ENCODE measurements around the gene PRR15L.
"Not testable (repeated sequence)": the region's sequence is repeated elsewhere in the genome, so short reads cannot be mapped to it uniquely, and the experiment has no call there.

The PRR15L gene

DNA sequence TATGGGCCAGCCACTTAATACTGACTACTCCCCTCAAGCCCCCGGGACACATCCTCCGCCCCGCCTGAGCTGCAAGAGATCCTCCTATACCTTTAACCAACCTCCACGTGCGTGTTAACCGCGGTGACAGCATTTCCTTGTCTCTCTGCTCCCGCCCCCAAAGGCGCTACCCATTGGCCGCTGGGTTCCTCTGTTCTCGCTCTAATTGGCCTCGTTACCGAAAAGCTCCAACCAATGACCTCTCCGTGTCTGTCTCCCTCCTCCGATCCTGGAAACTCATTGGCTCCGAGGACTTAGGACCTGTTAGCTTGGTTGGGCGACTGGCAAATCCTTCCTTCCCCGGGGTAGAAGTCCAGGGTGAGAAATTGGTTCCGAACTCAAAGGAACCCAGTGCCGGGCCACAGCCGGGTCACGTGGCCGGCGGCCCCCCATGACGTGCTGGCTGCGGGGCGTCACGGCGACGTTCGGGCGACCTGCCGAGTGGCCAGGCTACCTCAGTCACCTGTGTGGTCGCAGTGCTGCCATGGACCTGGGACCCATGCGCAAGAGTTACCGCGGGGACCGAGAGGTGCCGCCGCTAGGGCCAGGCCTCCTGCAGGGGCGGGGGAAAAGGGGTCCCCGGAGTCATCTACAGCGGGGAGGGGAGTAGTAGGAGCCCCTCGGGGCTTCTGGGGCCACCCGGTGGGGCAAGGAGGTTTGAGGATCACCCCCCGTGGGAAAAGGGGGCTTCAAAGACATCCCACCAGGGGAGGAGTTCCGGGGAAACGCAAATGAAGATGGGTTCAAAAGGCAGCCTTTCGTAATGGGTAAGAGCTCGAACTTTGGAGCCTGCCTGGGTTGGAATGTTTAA lies 16.2 kb downstream of the PRR15L start, which contains the start of gene PNPO:
Gene PNPO (plus strand): TSS at position 326 of the 850 bp plus-strand sequence. CDS start 105 bp downstream, at position 431.
- DNase-seq (ENCODE audit: low read depth in 2 of 3, low spot score in 1 of 3): peak; percentile 93 to 94 (median 94)

DNA sequence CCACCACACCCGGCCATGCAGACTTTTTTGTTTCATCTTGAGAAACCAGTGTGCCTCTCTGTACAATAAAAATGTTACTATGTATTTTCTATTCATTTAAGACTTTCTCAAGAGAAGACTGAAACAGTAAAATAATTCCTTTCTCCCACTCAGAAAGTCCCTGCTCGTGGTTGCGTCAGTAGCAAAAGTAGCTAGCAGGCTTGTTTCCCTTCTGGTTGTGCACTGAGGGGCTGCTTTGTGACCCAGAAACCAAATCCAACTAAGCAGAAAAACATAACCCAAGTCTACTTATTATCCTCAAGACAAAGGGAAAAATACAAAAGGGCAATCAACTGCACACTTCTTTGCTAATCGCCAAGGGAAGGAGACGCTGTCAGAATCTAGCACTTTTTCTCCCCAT lies 19.7 kb downstream of the PRR15L start:
- DNase-seq (ENCODE audit: low read depth in 2 of 3, low spot score in 1 of 3): no peak

GRCh38 chr17:47935961-47936360 lies 21.7 kb downstream of the PRR15L start:
- no peak for DNase-seq (ENCODE audit: low read depth in 2 of 3, low spot score in 1 of 3)

DNA sequence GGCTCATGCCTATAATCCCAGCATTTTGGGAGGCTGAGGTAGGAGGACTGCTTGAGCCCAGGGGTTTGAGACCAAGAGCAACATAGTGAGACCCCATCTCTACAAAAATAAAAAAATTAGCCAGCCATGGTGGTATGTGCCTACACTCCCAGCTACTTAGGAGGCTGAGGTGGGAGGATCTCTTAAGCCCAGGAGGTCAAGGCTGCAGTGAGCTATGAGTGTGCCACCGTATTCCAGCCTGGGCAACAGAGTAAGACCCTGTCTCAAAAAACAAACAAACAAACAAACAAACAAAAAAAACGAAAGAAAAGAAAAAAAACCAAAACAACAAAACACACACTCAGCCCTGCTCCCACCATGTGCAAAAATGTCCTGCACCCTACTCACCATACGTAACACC lies 22.2 kb downstream of the PRR15L start:
- DNase-seq (ENCODE audit: low read depth in 2 of 3, low spot score in 1 of 3): not testable (repeated sequence)

GRCh38 chr17:47934856-47935255 lies 22.8 kb downstream of the PRR15L start:
- DNase-seq (ENCODE audit: low read depth in 2 of 3, low spot score in 1 of 3): no peak

DNA sequence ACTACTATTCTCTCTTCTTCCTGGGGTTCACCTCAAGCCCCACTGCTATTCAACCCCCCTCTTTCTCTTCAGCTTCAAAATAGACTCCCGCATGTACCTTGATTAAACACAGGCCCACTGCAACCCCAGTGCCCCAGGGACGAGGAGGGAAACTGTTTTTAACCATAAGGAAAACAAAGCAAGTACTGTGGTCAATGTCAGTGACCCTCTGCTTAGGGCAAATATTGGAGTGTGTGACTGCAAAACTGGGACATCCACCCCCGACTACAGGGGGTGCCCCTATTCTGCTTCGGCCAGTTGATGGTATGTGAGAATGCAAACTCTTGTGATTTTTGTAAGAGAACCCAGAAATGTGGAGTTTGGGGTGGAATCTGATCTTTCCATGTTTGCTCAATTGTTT lies 25.8 kb downstream of the PRR15L start:
- no peak for DNase-seq (ENCODE audit: low read depth in 2 of 3, low spot score in 1 of 3)

- no peak for DNase-seq (ENCODE audit: low read depth in 2 of 3, low spot score in 1 of 3)
Measured at GRCh38 chr17:47929218-47930000, 28.3 kb downstream of the PRR15L start.

- no peak for DNase-seq (ENCODE audit: low read depth in 2 of 3, low spot score in 1 of 3)
Measured at GRCh38 chr17:47928415-47928814, 29.3 kb downstream of the PRR15L start.

- DNase-seq (ENCODE audit: low read depth in 2 of 3, low spot score in 1 of 3): no peak
Measured at GRCh38 chr17:47927821-47928400, 29.8 kb downstream of the PRR15L start.

- DNase-seq (ENCODE audit: low read depth in 2 of 3, low spot score in 1 of 3): no peak
Measured at GRCh38 chr17:47925678-47925988, 32.0 kb downstream of the PRR15L start.

DNA sequence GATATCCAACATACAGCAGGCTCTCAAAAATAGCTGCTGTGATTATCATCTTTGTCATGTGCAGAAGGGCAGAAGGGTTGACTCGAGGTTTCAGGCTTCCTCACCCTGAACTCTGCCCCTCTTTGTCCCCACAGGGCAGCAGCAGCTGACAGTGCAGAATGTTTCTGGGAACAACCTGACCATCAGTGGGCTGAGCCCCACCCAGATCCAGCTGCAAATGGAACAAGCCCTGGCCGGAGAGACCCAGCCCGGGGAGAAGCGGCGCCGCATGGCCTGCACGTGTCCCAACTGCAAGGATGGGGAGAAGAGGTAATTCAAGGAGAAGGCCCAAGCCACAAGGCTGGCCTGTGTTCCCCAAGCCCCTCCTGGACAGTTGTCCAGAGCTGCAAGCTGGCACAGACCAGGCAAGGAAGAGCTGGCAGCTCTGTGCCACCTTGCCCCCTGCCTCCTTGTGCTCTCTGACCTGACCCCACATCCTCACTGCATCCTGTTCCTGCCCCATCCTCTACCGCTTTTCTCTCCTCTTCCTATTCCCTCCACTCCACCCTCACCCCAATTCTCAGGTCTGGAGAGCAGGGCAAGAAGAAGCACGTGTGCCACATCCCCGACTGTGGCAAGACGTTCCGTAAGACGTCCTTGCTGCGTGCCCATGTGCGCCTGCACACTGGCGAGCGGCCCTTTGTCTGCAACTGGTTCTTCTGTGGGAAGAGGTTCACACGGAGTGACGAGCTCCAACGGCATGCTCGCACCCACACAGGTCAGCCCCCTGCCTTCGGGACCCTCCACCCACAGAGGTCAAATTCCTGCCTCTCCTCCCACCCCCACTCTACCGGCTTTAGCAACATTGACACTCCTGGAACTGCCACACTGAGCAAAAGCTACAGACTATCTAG lies 32.7 kb downstream of the PRR15L start:
- DNase-seq (ENCODE audit: low read depth in 2 of 3, low spot score in 1 of 3): no peak

GRCh38 chr17:47919889-47920288 lies 37.8 kb downstream of the PRR15L start:
- not testable (repeated sequence) for DNase-seq (ENCODE audit: low read depth in 2 of 3, low spot score in 1 of 3)

GRCh38 chr17:47918991-47919390 lies 38.7 kb downstream of the PRR15L start:
- no peak for DNase-seq (ENCODE audit: low read depth in 2 of 3, low spot score in 1 of 3)

DNA sequence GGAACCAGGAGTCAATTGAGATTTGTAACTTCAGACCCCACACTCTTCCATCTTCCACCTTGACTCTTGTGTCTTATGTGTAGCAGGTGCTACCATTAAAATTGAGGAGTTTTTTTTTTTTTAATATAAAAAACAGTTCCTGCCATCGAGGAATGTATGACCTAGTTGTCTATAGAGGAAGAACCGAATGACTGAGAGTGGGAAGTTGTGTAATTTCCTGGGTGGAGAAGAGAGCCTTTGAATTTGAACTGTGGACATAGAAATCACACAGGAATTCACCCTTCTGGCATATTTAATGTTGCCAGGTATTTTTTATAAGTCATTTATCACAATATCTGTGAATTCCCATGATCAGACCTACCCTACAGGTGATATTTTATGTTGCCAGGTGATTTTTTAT lies 39.7 kb downstream of the PRR15L start:
- DNase-seq (ENCODE audit: low read depth in 2 of 3, low spot score in 1 of 3): no peak

GRCh38 chr17:47917581-47917980 lies 40.1 kb downstream of the PRR15L start:
- DNase-seq (ENCODE audit: low read depth in 2 of 3, low spot score in 1 of 3): no peak

DNA sequence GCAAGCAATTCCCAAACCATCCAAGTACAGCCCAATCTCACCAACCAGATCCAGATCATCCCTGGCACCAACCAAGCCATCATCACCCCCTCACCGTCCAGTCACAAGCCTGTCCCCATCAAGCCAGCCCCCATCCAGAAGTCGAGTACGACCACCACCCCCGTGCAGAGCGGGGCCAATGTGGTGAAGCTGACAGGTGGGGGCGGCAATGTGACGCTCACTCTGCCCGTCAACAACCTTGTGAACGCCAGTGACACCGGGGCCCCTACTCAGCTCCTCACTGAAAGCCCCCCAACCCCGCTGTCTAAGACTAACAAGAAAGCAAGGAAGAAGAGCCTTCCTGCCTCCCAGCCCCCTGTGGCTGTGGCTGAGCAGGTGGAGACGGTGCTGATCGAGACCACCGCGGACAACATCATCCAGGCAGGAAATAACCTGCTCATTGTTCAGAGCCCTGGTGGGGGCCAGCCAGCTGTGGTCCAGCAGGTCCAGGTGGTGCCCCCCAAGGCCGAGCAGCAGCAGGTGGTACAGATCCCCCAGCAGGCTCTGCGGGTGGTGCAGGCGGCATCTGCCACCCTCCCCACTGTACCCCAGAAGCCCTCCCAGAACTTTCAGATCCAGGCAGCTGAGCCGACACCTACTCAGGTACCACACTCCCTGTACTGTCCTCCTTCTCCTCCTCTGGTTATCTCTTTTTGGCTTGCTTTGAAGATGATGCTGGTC lies 41.0 kb downstream of the PRR15L start:
- DNase-seq (ENCODE audit: low read depth in 2 of 3, low spot score in 1 of 3): no peak

GRCh38 chr17:47915776-47916398 lies 41.8 kb downstream of the PRR15L start:
- DNase-seq (ENCODE audit: low read depth in 2 of 3, low spot score in 1 of 3): no peak

GRCh38 chr17:47914306-47914948 lies 43.3 kb downstream of the PRR15L start:
- no peak for DNase-seq (ENCODE audit: low read depth in 2 of 3, low spot score in 1 of 3)

DNA sequence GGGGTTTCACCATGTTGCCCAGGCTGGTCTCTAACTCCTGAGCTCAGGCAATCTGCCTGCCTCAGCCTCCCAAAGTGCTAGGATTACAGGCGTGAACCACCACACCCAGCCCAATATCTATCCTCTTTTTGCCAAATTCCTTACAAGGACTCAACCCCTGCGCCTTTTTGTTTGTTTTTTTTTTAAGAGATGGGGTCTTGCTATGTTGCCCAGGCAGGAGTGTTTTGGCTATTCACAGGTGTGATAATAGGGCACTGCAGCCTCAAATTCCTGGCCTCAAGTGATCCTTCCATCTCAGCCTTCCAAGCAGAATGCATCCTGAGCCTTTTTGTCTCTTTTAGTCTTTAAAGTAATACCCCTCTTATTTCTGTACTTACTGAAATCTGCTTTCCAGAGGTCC lies 44.6 kb downstream of the PRR15L start:
- no peak for DNase-seq (ENCODE audit: low read depth in 2 of 3, low spot score in 1 of 3)
